ENCODE data around the gene NKAPD1. TPM values are rescaled to one million over a fixed set of nuclear protein-coding genes. Genes with fewer than 3 reads are reported as not detected.

Gene NKAPD1
- total and polyA plus RNA-seq, 9 of the 15 experiments (the other 6 are each of a cell fraction or from before 2014, with no cell fraction given), result 14.1 to 73.5 (median 29.3) TPM

- TF ChIP-seq NKRF (IDR thresholded peaks at IDR 0.05; ENCODE audit: borderline replicate concordance) (peak; percentile 93), HCFC1 (IDR thresholded peaks at IDR 0.05; ENCODE audit: low read depth, low read length) (peak; percentile 72), NCOR1 (IDR thresholded peaks at IDR 0.05) (peak; percentile 35; the same call in 1 of the 2 replicates), HLTF (IDR thresholded peaks at IDR 0.05) (peak; percentile 90; the same call in 1 of the 2 replicates), YBX1 (IDR thresholded peaks at IDR 0.05) (no peak), KAT8 (IDR thresholded peaks at IDR 0.05; ENCODE audit: low read depth) (0 out of 2 replicates have a peak, but pooled peaks have one; percentile 69), ZNF24 (IDR thresholded peaks at IDR 0.05) (peak; percentile 64; the same call in 1 of the 2 replicates), DACH1 (IDR thresholded peaks at IDR 0.05; ENCODE audit: partially characterized antibody) (no peak), SUPT5H (IDR thresholded peaks at IDR 0.05) (peak; percentile 78), ZEB2 (IDR thresholded peaks at IDR 0.05) (peak; percentile 100), GABPB1 (CRISPR knock-in tag; IDR thresholded peaks at IDR 0.05) (peak; percentile 98), C11orf30 (IDR thresholded peaks at IDR 0.05; ENCODE audit: low read depth) (peak; percentile 99), CSDE1 (IDR thresholded peaks at IDR 0.05) (peak in 1 of 2 experiments; percentile 91; a peak in 2 of 4 replicates), NRF1 (conservative IDR thresholded peaks at IDR 0.05 in 1 of 2, IDR thresholded peaks at IDR 0.05 in 1 of 2) (peak; percentile 40 to 51), ZNF639 (CRISPR knock-in tag; conservative IDR thresholded peaks at IDR 0.05 in 1 of 2, IDR thresholded peaks at IDR 0.05 in 1 of 2) (peak in 1 of 2 experiments; percentile 25; a peak in 1 of 4 replicates), EP400 (IDR thresholded peaks at IDR 0.05) (peak; percentile 93), CHAMP1 (IDR thresholded peaks at IDR 0.05) (peak; percentile 93), HMG20A (CRISPR knock-in tag; conservative IDR thresholded peaks at IDR 0.05) (no peak), SOX6 (IDR thresholded peaks at IDR 0.05) (peak; percentile 65), TBL1XR1 (IDR thresholded peaks at IDR 0.05; ENCODE audit: low read length in 2 of 2) (peak in 1 of 2 experiments; percentile 71; a peak in 1 of 4 replicates), RB1 (IDR thresholded peaks at IDR 0.05; ENCODE audit: low read depth) (peak; percentile 80; the same call in 1 of the 2 replicates), CREB5 (CRISPR knock-in tag; IDR thresholded peaks at IDR 0.05) (no peak), TCF7 (IDR thresholded peaks at IDR 0.05; ENCODE audit: borderline replicate concordance) (peak; percentile 42; the same call in 1 of the 2 replicates)
Observed at GRCh38 chr11:112073941-112074811, at the start of gene NKAPD1, which contains the start of gene PIH1D2 (continued).
